ENCODE data around the gene TIE1. TPM values are rescaled to one million over a fixed set of nuclear protein-coding genes. Genes with fewer than 3 reads are reported as not detected.

Gene TIE1
- total and polyA plus RNA-seq, 2 of the 13 experiments (the other 11 are each of a cell fraction or from before 2014, with no cell fraction given), result 0.58 to 0.84 TPM

DNA sequence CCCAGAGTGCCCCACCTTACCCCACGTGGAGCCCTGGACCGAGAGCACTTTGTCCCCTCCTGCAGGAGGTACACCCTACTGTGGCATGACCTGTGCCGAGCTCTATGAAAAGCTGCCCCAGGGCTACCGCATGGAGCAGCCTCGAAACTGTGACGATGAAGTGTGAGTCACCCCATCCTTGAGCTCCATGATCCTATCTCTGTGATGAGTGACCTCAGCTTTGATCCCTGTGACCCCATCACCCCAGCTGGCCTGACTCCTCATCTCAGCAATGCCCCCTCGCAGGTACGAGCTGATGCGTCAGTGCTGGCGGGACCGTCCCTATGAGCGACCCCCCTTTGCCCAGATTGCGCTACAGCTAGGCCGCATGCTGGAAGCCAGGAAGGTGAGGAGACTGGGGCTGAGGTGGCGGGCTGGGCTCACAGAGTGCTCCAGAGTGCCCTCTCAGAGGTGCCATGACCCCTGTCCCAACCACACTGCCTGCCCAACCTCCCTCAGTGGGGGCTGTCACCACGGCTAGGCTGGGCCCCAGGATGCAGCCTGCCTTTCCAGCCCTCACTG lies 20.6 kb downstream of the TIE1 start (continued):
- TF ChIP-seq, protein P1, sequence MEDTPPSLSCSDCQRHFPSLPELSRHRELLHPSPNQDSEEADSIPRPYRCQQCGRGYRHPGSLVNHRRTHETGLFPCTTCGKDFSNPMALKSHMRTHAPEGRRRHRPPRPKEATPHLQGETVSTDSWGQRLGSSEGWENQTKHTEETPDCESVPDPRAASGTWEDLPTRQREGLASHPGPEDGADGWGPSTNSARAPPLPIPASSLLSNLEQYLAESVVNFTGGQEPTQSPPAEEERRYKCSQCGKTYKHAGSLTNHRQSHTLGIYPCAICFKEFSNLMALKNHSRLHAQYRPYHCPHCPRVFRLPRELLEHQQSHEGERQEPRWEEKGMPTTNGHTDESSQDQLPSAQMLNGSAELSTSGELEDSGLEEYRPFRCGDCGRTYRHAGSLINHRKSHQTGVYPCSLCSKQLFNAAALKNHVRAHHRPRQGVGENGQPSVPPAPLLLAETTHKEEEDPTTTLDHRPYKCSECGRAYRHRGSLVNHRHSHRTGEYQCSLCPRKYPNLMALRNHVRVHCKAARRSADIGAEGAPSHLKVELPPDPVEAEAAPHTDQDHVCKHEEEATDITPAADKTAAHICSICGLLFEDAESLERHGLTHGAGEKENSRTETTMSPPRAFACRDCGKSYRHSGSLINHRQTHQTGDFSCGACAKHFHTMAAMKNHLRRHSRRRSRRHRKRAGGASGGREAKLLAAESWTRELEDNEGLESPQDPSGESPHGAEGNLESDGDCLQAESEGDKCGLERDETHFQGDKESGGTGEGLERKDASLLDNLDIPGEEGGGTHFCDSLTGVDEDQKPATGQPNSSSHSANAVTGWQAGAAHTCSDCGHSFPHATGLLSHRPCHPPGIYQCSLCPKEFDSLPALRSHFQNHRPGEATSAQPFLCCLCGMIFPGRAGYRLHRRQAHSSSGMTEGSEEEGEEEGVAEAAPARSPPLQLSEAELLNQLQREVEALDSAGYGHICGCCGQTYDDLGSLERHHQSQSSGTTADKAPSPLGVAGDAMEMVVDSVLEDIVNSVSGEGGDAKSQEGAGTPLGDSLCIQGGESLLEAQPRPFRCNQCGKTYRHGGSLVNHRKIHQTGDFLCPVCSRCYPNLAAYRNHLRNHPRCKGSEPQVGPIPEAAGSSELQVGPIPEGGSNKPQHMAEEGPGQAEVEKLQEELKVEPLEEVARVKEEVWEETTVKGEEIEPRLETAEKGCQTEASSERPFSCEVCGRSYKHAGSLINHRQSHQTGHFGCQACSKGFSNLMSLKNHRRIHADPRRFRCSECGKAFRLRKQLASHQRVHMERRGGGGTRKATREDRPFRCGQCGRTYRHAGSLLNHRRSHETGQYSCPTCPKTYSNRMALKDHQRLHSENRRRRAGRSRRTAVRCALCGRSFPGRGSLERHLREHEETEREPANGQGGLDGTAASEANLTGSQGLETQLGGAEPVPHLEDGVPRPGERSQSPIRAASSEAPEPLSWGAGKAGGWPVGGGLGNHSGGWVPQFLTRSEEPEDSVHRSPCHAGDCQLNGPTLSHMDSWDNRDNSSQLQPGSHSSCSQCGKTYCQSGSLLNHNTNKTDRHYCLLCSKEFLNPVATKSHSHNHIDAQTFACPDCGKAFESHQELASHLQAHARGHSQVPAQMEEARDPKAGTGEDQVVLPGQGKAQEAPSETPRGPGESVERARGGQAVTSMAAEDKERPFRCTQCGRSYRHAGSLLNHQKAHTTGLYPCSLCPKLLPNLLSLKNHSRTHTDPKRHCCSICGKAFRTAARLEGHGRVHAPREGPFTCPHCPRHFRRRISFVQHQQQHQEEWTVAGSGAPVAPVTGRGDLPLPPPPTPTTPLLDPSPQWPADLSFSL (CRISPR knock-in tag; IDR thresholded peaks at IDR 0.05), result no peak
- TF ChIP-seq, protein P2, sequence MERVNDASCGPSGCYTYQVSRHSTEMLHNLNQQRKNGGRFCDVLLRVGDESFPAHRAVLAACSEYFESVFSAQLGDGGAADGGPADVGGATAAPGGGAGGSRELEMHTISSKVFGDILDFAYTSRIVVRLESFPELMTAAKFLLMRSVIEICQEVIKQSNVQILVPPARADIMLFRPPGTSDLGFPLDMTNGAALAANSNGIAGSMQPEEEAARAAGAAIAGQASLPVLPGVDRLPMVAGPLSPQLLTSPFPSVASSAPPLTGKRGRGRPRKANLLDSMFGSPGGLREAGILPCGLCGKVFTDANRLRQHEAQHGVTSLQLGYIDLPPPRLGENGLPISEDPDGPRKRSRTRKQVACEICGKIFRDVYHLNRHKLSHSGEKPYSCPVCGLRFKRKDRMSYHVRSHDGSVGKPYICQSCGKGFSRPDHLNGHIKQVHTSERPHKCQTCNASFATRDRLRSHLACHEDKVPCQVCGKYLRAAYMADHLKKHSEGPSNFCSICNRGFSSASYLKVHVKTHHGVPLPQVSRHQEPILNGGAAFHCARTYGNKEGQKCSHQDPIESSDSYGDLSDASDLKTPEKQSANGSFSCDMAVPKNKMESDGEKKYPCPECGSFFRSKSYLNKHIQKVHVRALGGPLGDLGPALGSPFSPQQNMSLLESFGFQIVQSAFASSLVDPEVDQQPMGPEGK (CRISPR knock-in tag; IDR thresholded peaks at IDR 0.05), result peak; percentile 20; the same call in 1 of the 2 replicates
- TF ChIP-seq, protein P3, sequence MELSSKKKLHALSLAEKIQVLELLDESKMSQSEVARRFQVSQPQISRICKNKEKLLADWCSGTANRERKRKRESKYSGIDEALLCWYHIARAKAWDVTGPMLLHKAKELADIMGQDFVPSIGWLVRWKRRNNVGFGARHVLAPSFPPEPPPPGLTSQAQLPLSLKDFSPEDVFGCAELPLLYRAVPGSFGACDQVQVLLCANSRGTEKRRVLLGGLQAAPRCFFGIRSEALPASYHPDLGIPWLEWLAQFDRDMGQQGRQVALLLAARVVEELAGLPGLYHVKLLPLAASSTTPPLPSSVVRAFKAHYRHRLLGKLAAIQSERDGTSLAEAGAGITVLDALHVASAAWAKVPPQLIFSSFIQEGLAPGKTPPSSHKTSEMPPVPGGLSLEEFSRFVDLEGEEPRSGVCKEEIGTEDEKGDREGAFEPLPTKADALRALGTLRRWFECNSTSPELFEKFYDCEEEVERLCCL (CRISPR knock-in tag; IDR thresholded peaks at IDR 0.05; ENCODE audit: borderline replicate concordance), result no peak
- no peak for TF ChIP-seq ZFP82 (CRISPR knock-in tag; IDR thresholded peaks at IDR 0.05; ENCODE audit: borderline replicate concordance)
- TF ChIP-seq ZKSCAN1 (IDR thresholded peaks at IDR 0.05; ENCODE audit: low read length), result no peak
- TF ChIP-seq ZNF839 (CRISPR knock-in tag; IDR thresholded peaks at IDR 0.05; ENCODE audit: borderline replicate concordance), result no peak
- TF ChIP-seq ZNF891 (CRISPR knock-in tag; IDR thresholded peaks at IDR 0.05), result no peak
- TF ChIP-seq, protein P4, sequence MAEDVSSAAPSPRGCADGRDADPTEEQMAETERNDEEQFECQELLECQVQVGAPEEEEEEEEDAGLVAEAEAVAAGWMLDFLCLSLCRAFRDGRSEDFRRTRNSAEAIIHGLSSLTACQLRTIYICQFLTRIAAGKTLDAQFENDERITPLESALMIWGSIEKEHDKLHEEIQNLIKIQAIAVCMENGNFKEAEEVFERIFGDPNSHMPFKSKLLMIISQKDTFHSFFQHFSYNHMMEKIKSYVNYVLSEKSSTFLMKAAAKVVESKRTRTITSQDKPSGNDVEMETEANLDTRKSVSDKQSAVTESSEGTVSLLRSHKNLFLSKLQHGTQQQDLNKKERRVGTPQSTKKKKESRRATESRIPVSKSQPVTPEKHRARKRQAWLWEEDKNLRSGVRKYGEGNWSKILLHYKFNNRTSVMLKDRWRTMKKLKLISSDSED (CRISPR knock-in tag; IDR thresholded peaks at IDR 0.05), result no peak
- TF ChIP-seq ZNF747 (CRISPR knock-in tag; IDR thresholded peaks at IDR 0.05; ENCODE audit: borderline replicate concordance), result no peak
- peak; percentile 50; the same call in 1 of the 2 replicates for TF ChIP-seq RXRA (CRISPR knock-in tag; IDR thresholded peaks at IDR 0.05)
- TF ChIP-seq, protein P5, sequence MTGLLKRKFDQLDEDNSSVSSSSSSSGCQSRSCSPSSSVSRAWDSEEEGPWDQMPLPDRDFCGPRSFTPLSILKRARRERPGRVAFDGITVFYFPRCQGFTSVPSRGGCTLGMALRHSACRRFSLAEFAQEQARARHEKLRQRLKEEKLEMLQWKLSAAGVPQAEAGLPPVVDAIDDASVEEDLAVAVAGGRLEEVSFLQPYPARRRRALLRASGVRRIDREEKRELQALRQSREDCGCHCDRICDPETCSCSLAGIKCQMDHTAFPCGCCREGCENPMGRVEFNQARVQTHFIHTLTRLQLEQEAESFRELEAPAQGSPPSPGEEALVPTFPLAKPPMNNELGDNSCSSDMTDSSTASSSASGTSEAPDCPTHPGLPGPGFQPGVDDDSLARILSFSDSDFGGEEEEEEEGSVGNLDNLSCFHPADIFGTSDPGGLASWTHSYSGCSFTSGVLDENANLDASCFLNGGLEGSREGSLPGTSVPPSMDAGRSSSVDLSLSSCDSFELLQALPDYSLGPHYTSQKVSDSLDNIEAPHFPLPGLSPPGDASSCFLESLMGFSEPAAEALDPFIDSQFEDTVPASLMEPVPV (CRISPR knock-in tag; IDR thresholded peaks at IDR 0.05), result no peak
- no peak for TF ChIP-seq NR1H2 (CRISPR knock-in tag; IDR thresholded peaks at IDR 0.05; ENCODE audit: borderline replicate concordance, low read depth)
- no peak for TF ChIP-seq ZFP36 (IDR thresholded peaks at IDR 0.05; ENCODE audit: borderline replicate concordance, low read depth, low read length, partially characterized antibody)
- no peak for TF ChIP-seq ZNF510 (CRISPR knock-in tag; IDR thresholded peaks at IDR 0.05; ENCODE audit: low read depth)
- TF ChIP-seq FOXC1 (CRISPR knock-in tag; IDR thresholded peaks at IDR 0.05; ENCODE audit: borderline replicate concordance), result no peak
- no peak for TF ChIP-seq ZNF34 (CRISPR knock-in tag; IDR thresholded peaks at IDR 0.05; ENCODE audit: borderline replicate concordance)

Measured in HepG2 (cell line).